Activated CD8-positive, alpha-beta memory T cell treated with anti-CD3 and anti-CD28 coated beads for 48 hours (primary cell): Measurements from ENCODE around the gene ATOH8.
"Not testable (repeated sequence)": the region's sequence is repeated elsewhere in the genome, so short reads cannot be mapped to it uniquely, and the experiment has no call there.

Source experiments
- DNase-seq, 3 experiments: peaks; one replicate each; pipeline ENCODE4 v3.0.0-alpha.2; 2020; ENCODE audit warnings: low read depth in 2 of 3, low spot score in 2 of 3

Gene ATOH8

DNA sequence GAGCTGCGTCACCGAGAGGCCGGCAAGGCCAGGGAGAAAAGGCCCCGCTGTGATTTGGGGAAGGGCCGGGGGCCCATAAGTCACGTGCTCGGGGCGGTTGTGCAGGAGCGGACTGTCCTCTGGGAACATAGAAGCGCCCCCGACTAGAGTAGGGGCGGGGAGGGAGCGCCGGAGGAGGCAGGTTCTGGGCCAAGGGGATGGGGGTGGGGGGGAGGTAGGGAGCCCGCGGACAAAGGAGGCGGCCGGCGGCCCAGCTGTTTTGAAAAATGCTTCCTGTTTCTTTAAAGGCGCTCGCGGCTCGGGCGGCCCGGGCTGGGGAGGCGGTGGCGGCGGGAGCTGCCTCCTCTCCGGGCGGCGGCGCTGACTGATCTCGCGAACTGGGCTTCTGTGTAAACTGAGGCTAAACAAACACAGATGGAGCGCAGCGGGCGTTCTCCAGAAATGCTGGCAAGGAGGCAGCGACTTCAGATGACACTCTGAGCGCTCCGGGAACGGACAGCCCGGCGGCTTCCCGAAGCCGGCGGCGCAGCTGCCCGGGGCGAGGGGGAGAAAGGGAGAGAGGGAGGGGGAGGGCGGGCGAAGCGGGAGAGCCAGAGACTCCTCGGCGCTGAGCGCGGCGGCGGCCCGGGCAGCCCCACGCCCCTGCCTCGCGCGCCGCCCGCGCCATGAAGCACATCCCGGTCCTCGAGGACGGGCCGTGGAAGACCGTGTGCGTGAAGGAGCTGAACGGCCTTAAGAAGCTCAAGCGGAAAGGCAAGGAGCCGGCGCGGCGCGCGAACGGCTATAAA is at the start of gene ATOH8:
Gene ATOH8, plus strand, starts transcription at position 467 of the 788 bp plus-strand sequence. Its CDS starts 199 bp downstream, at position 666.
- no peak for DNase-seq

DNA sequence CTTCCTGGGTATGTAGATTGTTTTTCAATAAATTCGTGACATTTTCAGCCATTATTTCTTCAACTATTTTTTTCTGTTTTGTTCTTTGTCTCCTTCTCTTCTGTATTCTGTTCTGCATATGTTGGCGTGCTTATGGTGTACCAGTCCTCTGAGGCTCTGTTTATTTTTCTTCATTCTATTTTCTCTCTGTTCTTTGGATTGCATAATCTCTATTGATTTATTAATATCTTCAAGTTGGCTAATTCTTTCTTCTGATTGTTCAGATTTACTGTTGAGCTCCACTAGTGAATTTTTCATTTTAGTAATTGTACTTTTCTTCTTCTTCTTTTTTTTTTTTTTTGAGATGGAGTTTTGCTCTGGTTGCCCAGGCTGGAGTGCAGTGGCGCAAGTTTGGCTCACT is 49.8 kb upstream of the ATOH8 start:
- no peak for DNase-seq

DNA sequence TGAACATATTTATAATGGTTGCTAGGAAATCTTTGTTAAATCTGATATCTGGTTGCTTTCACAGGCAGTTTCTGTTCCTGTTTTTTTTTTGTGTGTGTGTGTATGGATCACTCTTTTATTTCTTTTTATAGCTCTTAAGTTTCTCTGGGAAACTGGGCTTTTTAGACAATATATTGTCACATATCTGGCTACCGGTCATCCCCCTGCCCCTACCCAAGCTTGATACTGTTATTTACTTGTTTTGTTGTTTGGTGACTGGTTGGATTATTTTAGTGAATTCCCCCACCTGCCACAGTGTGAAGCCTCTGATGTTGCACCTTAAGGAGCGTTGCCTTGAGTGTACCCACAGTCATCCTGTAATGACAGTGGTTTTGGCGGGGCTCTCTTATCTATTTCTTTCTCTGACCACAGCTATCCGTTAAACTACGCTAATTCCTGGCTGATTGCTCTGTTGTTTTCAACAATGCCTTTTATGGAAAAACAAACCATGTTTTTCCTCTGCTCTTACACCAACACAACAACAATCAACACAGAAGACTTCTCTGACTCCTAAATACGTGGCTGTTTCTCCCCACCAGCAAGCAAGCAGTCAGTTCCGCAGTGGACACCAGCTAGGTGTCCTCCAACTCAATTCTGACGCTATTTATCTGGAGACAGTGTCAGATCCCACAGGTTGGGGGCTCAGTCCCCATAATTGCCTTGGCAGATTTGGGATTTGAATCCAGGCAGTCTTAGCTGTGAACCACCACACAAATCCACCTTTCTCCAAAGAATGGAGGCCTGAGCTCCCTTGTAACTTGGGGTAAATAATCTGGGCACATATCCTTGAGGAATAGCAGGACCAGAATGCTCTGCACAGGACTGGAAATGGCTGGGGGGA is 48.8 kb upstream of the ATOH8 start:
- DNase-seq = no peak

- no peak for DNase-seq
These were observed 48.1 kb upstream of the ATOH8 start for GRCh38 chr2:85705680-85706039.

DNA sequence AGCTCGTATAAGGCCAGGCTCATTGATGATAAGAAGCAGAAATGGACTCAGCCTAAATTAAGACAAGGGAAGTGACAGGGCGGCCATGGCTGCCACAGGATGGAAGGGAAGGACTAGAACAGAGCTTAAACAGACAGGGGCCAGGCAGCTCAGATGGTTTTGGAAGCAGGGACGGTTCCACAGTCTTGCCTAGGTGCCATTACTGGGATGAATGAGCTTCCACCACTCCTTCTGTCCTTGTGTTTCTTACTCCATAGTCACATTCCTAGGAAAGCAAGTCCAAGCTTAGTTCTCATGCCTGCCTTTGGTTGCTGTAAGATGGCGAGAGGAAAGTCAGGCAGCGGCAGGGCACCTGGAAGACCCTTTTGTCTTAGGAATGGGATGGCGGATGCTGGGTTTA is 47.7 kb upstream of the ATOH8 start:
- DNase-seq = no peak

DNA sequence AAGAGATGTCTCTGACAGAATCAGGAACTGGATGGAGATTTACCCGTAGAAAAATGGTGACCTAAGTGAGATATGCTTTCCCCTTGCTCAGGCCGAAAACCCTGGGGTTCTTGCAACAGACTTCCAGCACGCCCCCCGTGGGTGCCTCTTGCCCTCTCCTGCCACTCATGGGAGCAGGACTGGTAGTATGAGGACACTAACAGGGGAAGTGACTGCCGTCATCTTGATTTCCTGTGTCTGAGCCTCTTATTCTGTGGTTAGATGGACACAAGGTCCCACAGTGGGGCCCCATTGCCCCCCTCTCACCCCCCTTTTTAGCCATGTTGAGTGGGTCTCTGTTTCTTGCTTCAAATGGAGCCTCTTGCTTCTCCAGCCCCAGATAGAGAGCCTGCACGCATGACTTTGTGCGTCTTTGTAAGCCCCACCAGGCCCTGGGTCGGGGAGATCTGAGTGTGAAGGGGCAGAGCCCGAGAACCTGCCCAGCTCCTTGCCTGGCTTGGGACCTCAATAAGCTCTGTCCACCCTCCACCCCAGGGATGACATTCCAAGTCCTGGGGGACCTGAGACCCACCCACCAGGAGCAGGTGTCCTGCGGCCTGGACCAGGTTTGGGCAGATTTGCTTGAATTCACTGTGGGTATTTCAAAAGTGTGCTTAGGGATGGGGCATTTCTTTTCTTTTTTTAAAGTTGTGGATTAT is 47.0 kb upstream of the ATOH8 start:
- DNase-seq = no peak

DNA sequence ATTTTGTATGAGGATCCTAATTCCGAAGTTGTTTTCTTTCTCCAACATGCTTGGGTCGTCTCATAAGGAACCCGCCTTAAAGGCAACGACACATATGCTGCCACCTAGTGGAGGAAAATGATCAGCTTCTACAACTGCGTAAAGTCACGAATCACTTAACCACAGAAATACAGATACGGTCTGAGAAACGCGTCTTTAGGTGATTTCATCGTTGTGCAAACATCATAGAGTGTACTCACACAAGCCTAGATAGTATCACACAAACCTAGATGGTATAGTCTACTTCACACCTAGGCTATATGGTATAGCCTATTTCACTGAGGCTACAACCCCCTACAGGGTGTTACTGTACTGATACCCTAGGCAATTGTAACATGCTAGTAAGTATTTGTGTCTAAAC is 46.5 kb upstream of the ATOH8 start:
- DNase-seq = peak in 1 of 3 experiments; percentile 47

GRCh38 chr2:85708641-85709040 is 45.1 kb upstream of the ATOH8 start:
- DNase-seq = no peak

DNA sequence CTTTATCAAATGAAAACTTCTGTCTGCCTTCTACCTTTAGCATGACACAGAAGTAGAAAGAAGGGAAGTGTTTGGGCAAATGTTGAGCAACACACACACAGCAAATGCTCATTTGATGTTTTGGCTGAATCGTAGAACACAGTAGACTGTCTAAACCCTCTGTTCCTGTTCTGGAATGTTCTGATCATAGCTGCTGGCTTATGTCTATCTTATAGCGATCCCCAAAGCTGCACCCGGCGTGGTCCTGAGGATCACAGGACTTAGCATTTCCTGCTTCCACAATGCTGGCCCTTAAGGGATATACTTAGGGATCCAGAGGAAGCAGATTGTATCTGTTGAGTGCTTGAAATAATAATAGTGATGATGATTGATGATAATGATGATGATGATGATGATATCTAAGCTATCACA is 44.4 kb upstream of the ATOH8 start:
- no peak for DNase-seq

- no peak for DNase-seq
These were observed 42.9 kb upstream of the ATOH8 start for GRCh38 chr2:85710687-85711577.

DNA sequence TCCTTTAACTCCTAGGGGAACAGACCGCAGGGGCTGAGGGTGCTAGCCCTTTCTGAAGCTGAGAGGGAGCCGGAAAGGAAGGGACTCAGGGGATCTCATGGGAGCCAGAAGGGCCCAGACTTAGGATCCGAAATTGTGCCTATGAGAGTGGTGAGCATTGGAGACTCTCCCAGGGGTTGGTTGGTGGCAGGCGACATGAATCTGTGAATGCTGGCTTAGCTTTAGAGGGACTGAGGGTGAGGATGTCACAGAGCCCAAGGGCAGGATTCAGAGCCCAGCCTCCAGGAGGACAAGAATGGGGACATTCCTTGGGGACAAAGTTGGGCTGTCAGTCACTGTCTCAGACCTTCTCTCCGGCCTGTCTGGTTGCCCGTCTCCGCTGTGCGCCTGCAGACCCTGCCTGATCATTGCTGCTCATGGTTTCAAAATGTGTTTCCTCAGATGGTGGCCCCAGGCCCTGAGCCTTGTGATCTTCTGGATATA is 42.2 kb upstream of the ATOH8 start:
- no peak for DNase-seq

- DNase-seq = no peak
These were observed 41.5 kb upstream of the ATOH8 start for GRCh38 chr2:85712336-85712735.

- DNase-seq = no peak
These were observed 40.8 kb upstream of the ATOH8 start for GRCh38 chr2:85712849-85713612.

DNA sequence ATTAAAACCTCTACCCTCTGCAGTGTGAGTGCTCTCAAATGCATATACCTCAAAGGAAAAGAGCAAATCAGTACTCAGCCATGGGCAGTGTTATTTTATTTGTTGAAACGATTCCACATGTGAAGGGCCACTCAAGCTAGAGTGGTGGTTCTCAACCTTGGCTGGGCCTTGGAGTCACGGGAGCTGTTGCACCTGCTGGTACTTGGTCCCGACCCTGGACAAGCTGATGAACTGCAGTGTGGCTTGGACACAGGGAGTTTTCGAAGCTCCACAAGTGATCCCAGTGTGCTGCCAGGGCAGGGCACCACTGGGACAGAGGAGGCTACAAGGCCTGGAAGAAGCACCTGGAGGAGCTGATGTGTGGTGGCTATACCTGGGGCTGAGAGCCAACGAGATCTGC is 40.0 kb upstream of the ATOH8 start:
- no peak for DNase-seq

DNA sequence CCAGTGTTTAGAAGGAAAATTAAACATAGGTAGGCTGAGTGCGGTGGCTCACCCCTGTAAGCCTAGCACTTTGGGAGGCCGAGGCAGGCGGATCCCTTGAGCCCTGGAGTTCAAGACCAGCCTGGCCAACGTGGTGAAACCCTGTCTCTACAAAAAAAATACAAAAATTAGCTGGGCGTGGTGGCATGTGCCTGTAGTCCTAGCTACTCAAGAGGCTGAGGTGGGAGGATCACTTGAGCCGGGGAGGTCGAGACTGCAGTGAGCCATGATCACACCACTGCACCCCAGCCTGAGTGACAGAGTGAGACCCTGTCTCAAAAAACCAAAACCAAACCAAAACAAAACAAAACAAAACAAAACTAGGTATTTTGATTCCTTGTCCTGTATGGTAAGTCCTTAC is 39.4 kb upstream of the ATOH8 start:
- DNase-seq = not testable (repeated sequence)

GRCh38 chr2:85714841-85715240 is 39.0 kb upstream of the ATOH8 start:
- no peak for DNase-seq

DNA sequence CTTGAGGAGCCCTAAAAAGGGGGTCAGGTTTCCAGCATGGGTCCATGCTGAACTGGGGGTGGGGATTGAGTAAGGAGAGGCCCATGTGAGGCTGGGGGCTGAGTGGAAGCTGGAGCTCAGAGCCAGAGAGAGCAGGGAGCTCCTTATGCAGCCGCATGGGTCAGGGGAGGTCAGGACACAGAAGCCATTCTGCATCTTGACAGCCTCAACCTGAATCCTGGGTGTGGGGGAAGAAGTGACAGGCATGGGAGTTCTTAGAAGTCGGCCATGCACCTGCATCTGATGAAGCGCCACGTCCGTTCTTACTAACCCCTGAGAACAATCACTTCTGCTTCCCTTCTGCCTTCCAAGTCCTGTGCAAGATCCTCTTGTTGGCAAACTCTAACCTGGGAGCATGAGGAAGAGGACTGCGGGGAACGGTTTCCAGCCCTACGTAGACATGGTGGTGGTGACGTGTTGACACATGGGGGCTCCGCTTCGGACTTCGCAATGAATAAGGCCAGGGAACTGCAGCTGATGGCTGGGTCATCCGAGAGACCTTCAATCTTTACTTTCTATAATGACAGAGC is 37.4 kb upstream of the ATOH8 start:
- no peak for DNase-seq

DNA sequence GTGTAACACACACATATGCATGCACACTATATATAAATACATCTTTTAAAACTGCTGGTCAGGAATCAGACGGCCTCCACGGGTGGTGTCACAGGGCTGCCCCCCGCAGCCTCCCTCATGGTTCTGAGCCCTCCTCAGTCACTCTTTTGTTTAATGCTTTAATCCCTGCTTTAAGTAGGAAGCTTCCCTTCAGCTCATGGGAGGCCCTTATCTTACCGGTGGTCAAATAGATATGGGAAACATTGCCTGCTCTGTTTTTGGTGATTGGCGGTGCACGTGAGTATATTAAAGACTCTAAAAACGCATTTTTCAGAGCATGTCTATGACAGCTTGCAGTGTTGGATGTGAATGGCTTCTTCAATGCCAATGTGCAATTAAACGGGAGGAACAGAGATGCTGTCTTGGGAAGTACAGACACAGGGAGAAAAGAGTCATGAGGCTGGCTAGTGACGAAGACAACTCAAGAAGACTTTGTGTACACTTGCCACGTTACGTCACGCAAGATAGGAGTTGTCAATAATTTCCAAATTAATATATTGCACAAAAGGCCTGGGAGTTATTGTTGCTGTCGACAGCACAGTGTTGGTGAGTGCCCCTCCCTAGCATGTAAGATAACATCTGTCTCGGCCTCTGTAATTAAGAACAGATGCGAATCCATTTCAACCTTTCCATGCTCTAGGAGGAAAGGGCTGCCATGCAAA is 36.3 kb upstream of the ATOH8 start:
- DNase-seq = no peak

GRCh38 chr2:85718009-85718391 is 35.8 kb upstream of the ATOH8 start:
- DNase-seq = no peak
